LNCaP clone FGC (cell line): ENCODE data around the gene NRXN2.

Experiments used
- DNase-seq: peaks from one replicate; pipeline ENCODE4 v3.0.0-alpha.2; 2011; ENCODE audit warnings: low read depth
- H3K4me3 ChIP-seq: 2 replicates; pipeline ENCODE4 v1.5.1; 2011; ENCODE audit warnings: mild to moderate bottlenecking, low read depth, low read length, control low read depth
- CTCF ChIP-seq: IDR thresholded peaks from 2 replicates; pipeline ENCODE4 v1.5.1; 2012; ENCODE audit warnings: mild to moderate bottlenecking; ENCODE audit not compliant: control insufficient read depth, insufficient read depth; ENCODE audit errors: extremely low read depth

The NRXN2 gene

GRCh38 chr11:64767344-64768299, 44.6 kb upstream of the NRXN2 start:
- H3K4me3 ChIP-seq, result no peak overlapping the region
- peak; percentile 39 for DNase-seq
- peak; percentile 78 for TF ChIP-seq CTCF

DNA sequence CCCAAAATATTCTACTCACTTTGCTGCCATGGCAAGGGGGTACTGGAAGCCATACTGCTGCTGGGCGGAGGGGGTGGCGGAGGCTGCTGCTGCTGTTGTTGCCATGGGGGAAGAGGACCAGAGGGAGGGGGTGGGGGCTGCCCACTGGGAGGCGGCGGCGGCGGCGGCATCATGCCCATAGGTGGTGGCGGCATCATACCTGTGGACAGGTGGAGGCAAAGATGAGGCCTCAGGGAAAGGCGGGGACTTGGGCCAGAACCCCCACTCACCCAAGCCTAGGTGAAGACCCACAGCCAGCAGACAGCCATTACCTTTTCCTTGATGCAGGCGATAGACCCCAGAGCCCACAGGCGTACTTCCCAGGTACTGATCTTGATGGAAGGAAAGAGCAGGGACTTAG, 43.9 kb upstream of the NRXN2 start:
- no peak for TF ChIP-seq CTCF
- H3K4me3 ChIP-seq, result no peak overlapping the region
- no peak for DNase-seq

GRCh38 chr11:64765851-64766665, 43.1 kb upstream of the NRXN2 start:
- DNase-seq, result no peak
- no peak overlapping the region for H3K4me3 ChIP-seq
- no peak for TF ChIP-seq CTCF

DNA sequence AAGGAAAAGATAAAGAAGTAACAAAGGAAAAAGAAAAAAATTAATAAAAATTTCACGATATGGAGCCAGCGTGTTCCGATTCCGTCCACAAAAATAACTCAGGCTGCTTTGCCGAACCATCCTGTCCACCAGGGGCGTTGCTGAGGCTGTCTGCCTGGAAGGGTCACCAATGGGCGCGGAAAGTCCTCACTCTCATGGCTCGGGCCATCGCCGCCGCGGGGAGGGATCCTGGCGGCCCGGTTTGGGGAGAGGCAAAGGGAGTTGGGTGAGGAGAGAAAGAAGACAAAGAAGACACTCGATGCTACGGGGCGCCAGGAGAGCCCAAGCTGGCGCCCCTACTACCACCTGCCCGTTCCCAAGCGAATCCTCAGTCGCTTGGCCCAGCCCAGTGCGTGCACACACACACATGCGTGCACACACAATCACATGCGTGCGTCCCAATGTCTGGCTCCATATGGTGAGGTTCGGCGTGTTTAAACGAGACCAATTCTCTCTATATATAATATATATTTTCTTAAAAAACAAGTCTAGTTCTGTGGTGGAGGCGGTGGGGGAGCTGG, 42.4 kb upstream of the NRXN2 start:
- no peak for DNase-seq
- TF ChIP-seq CTCF, result no peak
- no peak overlapping the region for H3K4me3 ChIP-seq

GRCh38 chr11:64764753-64765152, 41.8 kb upstream of the NRXN2 start:
- no peak for TF ChIP-seq CTCF
- H3K4me3 ChIP-seq, result no peak overlapping the region

DNA sequence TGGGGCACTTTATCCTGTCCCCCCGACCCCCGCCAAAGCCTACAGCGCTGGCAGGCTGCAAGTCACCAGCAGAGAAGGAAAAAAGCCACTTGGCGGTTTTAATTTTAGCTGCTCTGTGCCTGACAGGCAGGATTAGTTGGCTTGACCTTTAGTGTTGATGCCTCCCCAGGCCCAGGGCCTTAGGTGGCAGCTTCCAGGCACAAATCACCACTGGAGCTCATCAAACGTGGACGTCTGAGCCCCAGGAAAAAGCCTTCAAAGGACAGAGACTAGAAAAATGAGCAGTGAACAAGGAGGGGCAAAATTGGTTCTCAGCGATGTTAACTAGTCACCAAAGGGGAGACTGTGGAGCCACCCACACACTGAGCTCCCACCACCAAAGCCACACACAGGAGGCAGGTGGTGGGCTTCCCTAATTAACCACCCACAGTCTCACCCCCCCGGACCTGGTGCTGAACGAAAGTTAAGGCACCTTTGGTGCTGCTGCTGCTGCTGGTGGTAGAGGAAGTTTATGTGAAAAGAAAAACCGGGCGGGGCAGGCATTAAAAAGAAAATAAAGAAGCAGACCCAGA, 41.1 kb upstream of the NRXN2 start:
- H3K4me3 ChIP-seq, result no peak overlapping the region
- DNase-seq, result no peak
- TF ChIP-seq CTCF, result no peak

More at GRCh38 chr11:64764753-64765152, 41.8 kb upstream of the NRXN2 start:
- no peak for DNase-seq
